ENCODE results near the gene MIEF2.

MIEF2 gene

DNA sequence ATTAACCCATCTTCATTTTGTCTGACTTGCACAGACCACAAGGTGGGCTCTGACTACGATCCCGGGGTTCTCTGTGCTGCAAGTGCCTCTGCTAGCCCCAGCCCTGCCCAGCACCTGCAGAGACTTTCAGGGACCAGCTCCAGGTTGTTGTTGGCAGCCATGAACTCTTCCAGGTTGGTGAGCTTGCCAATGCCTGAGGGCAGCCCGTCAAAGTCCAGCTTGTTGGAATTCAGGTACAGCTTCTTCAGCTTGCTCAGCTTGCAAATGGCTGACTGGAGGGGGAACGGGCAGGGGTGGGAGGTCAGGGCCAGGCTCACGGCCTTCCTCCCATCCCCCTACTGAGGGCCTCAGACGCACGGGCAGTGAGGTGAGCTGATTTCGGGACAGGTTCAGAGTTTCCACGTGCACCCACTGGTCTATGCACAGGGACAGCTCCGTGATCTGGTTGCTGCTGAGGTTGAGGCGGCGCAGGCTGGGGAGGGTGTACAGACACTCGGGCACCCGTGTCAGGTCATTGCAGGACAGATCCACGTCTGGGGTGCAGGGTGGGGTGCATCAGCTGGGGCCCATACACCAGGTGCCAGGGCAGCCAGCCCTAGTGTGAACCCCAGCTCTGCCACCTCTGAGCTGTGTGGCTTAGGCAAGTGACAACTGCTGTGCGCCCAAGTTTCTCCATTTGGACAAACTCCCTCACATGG, 7.1 kb upstream of the MIEF2 start:
- TF ChIP-seq JUND (IDR thresholded peaks at IDR 0.05; ENCODE audit: low read depth) = no peak
- in situ Hi-C loops (cut with HindIII; ENCODE audit: low pct_unique_long_range_greater_than_20kb, low sequenced_read_pairs) = no loop called here
- peak; percentile 61 to 84 for DNase-seq (ENCODE audit: low read depth in 1 of 2, low spot score in 1 of 2)

DNA sequence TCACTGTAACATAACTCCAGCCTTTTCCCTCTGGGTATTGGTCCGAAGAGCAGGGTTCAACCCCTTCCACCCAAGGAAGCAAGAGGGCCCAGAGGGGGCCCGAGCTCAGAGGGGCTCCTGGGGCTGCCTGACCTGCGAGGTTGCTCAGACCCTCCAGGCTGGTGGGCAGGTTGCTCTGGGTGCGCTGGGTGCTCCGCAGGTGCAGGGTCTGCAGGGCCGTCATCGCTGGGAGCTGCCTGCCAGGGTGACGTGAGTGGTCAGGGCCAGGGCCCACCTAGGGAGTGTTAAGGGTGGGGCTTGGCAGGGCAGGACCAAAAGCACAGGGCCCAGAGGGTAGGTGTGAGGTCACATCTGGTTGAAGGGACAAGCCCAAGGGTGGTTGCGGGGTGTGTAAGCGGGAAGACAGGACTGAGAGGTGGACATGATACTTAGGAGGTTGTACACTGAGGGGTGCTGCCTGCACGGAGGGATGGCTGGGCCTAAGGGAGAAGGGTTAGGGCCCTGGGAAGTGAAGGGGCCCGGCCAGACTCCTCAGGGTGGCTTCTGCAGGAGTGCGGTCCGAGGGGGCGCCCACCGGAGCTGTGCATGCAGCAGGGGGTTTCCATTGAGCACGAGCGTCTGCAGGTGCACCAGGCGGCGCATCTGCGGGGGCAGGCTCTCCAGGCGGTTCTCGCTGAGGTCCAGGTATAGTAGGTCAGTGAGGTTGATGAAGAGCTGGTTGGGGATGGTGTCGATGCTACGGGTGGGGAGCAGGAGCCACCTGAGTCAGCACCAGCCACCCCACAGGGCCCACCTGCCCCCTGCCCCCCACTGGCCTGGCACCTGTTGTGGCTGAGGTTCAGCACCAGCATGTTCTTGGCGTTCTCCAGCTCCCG, 6.3 kb upstream of the MIEF2 start:
- DNase-seq (ENCODE audit: low read depth in 1 of 2, low spot score in 1 of 2) = no peak
- in situ Hi-C loops (cut with HindIII; ENCODE audit: low pct_unique_long_range_greater_than_20kb, low sequenced_read_pairs) = no loop called here
- TF ChIP-seq JUND (IDR thresholded peaks at IDR 0.05; ENCODE audit: low read depth) = no peak

DNA sequence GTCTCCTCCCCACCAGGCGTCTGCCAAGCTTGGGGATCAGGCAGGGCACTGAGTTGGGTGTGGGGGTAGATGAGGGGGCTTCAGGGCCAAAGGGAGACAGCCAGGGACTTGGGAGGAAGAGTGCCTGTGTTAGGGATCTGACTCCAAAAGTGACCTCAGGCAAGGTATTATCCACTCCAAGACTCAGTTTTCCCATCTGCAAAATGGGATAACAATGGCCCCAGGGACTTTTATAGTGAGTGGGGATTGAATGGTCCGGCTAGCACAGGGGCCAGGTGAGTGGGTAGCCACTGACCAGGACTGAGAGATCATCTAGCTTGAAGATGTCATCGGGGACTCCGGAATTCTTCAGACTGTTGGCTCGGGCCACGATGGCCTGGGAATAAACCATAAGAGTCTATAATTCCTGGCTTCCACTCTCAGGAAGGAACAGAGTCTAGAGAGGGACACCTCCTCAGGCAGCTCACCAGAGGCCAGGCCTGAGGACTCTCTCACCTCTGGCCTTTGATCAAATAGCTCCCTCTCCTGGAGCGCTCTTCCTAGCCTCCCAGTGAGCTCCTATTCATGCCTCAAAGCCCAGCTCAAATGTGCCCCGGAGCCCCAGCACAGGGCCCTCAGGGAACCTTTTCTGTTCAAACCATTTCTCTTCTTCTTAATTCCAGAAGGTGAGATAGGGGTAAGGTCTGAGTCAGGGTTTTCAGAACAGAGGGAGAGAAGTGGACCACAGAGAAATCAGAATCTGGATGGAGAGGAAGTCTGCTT, 5.4 kb upstream of the MIEF2 start:
- no peak for TF ChIP-seq JUND (IDR thresholded peaks at IDR 0.05; ENCODE audit: low read depth)
- peak in 1 of 2 experiments; percentile 15 for DNase-seq (ENCODE audit: low read depth in 1 of 2, low spot score in 1 of 2)
- in situ Hi-C loops (cut with HindIII; ENCODE audit: low pct_unique_long_range_greater_than_20kb, low sequenced_read_pairs) = no loop called here

DNA sequence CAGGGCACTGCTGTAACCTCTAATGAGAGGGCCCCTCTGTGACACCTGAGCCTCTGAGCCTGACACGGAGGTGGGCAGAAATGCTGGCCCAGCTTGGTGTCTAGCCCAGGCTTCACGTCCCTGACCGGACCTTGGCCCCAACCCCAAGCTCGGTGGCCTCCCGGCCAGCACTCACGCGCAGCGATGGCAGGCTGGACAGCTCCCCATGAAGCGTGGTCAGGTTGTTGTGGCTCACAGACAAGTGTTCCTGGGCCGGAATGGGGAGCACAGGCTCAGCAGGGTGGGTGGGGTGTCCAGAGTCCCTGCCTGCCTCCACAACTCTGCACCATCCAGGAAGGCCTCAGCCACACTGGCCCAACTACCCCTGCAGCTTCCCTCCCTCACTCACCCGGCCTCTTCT, 4.1 kb upstream of the MIEF2 start:
- DNase-seq (ENCODE audit: low read depth in 1 of 2, low spot score in 1 of 2) = peak in 1 of 2 experiments; percentile 33
- in situ Hi-C loops (cut with HindIII; ENCODE audit: low pct_unique_long_range_greater_than_20kb, low sequenced_read_pairs) = no loop called here
- no peak for TF ChIP-seq JUND (IDR thresholded peaks at IDR 0.05; ENCODE audit: low read depth)

DNA sequence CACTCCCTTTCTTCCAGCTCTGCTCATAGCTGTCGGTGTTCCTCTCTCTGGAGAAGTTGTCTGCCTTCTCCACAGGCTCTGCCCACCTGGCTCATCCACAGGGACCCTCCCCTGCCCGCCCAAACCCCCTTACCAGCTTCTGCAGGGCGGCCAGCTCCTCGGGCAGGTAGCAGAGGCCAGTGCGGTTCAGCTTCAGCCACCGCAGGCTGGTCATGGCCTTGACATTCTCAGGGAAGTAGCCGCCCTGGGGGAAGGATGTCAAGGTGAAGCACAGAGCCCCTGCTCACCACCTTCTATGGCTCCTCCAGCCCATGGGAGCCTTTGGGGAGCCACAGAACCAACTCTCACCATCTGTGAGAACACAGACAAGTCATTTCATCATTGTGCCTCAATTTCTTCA, 3.7 kb upstream of the MIEF2 start:
- no peak for DNase-seq (ENCODE audit: low read depth in 1 of 2, low spot score in 1 of 2)
- TF ChIP-seq JUND (IDR thresholded peaks at IDR 0.05; ENCODE audit: low read depth) = no peak
- in situ Hi-C loops (cut with HindIII; ENCODE audit: low pct_unique_long_range_greater_than_20kb, low sequenced_read_pairs) = no loop called here

DNA sequence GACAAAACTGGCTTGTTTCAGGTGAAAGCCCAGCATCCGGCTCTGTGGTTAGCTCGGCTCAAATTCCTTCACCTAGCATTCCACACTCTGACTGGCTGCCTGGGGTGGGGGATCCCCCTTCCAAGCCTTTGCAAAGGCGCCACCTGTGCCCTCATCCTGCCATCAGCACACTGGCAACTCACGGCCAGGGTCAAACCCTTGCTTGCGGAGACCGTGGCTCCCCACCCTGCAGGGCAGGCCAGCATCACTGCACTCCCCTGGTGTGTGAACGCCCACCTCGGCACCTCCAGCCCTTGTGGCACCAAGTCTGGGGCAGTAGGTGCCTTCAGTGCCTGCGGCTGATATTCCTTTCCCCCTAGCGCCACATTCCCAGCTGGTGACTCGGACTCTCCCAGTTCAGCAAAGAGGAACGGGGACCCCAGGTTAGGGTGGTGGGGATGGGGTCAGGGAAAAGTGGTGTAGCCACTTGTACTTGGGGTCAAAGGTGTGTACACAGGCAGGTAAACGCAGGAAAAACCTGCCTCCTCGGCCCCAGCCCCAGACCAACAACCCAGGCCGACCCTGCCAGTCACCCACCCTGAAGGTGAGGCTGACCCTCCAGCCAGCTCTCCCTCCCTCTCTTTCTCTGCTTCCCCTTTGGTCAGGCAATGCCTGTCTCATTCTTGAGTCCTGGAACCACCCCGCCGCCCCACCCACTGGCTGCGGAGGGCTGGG, 3.0 kb upstream of the MIEF2 start:
- in situ Hi-C loops (cut with HindIII; ENCODE audit: low pct_unique_long_range_greater_than_20kb, low sequenced_read_pairs) = no loop called here
- TF ChIP-seq JUND (IDR thresholded peaks at IDR 0.05; ENCODE audit: low read depth) = no peak
- peak; percentile 87 to 96 for DNase-seq (ENCODE audit: low read depth in 1 of 2, low spot score in 1 of 2)

DNA sequence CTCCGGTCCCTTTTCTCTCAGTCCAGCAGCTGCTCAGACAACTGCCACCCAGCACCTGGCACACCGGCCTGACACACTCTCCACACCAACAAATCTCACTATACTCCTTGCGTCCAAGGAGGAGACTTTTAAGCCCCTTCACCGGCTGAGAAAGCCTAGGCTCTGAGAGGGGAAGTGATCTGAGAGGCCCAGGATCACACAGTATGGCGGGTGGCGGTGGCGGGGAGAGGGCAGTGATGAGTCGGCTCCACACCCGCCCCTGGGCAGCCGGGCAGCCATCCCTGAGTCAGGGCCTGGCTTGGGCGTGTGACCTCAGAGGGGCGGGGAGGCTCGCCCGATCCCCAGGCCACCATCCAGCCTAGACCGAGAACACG, 2.5 kb upstream of the MIEF2 start:
- in situ Hi-C loops (cut with HindIII; ENCODE audit: low pct_unique_long_range_greater_than_20kb, low sequenced_read_pairs) = no loop called here
- no peak for TF ChIP-seq JUND (IDR thresholded peaks at IDR 0.05; ENCODE audit: low read depth)
- DNase-seq (ENCODE audit: low read depth in 1 of 2, low spot score in 1 of 2) = peak; percentile 73 to 81

DNA sequence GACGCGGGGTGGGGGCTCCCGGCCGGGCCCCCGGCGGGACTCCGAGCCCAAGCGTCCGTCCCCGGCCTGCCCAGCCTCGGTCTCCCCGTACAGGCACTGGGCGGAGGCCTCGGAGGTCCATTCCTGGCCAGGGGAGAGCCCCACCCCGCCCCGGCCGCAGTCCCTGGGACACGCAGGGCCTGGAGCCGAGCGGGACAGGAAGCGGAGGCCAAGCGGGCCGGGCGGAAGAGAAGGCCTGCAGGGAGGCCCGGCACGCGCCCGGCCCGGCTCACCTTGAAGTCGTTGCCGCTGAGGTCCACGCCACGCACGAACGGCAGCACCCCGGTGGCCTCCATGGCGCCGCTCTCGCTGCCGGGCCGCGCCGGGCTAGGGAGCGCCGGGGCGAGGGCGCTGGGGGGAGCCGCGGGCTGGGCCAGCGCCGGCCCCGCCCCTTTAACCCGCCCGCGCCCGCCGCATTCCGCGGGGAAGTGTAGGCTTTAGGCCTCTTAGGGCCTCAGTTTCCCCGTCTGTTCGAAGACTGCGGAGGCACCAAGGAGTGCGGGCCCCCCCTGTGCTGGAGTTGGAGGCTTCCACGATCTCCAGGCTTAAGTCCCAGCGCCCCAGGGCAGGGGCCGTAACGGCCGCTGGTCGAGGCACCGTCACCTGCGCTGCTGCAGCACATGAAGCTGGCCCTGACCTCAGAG, 2.0 kb upstream of the MIEF2 start, which contains the start of gene FLII:
Gene FLII (minus strand): TSS at position 383 of the 683 bp plus-strand sequence. CDS start 48 bp downstream, at position 335.
- TF ChIP-seq JUND (IDR thresholded peaks at IDR 0.05; ENCODE audit: low read depth) = no peak
- peak; percentile 69 to 73 for DNase-seq (ENCODE audit: low read depth in 1 of 2, low spot score in 1 of 2)
- in situ Hi-C loops (cut with HindIII; ENCODE audit: low pct_unique_long_range_greater_than_20kb, low sequenced_read_pairs) = no loop called here

DNA sequence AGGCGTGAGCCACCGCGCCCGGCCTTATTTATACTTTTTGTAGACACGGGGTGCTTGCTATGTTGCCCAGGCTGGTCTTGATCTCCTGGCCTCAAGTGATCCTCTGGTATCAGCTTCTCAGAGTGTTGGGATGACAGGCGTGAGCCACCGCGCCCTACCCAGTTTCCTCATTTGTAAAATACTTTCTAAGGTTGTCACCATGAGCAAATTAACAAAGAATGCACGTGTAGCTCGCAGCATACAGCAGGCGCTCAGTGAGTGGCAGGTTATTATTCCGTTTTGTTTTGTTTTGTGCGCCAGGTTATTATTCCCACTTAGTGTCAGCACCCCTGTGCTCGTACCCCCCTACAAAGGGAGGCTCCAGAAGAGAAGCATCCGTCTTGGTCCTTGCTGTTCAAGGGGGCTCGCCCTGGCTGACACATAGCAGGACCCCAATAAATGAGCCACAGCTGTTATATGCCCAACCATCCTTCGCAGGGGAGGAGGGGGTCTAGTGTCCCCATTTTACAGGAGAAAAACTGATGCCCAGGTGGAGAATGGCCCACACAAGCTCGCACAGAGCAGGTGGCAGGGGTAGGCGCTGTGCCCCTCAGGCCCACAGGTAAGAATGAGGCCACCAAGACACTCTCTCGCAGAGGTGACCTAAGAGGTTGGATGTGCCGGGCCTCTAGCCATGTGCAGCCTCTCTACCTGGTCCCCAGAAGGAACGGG, 686 bp upstream of the MIEF2 start:
- in situ Hi-C loops (cut with HindIII; ENCODE audit: low pct_unique_long_range_greater_than_20kb, low sequenced_read_pairs) = no loop called here
- peak in 1 of 2 experiments; percentile 74 for DNase-seq (ENCODE audit: low read depth in 1 of 2, low spot score in 1 of 2)
- no peak for TF ChIP-seq JUND (IDR thresholded peaks at IDR 0.05; ENCODE audit: low read depth)

DNA sequence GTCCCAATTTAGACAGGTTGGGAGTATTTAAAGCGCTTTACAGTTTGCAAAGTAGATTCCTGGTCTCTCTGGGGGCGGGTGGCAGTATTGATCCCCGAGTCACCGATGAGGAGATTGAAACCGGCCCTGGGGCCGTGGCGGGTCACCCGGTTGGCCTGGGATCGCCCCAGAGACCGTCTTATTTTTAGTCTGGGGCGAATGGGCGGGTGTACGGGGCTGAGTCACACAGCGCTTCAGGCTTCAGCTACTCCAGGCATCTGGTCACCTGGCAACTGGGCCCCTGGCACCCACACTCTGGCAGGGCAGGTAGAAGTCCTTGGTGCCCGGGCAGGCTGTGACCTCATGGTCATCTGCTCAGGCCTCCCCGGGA, 669 bp downstream of the MIEF2 start:
- no peak for TF ChIP-seq JUND (IDR thresholded peaks at IDR 0.05; ENCODE audit: low read depth)
- peak; percentile 82 to 93 for DNase-seq (ENCODE audit: low read depth in 1 of 2, low spot score in 1 of 2)
- in situ Hi-C loops (cut with HindIII; ENCODE audit: low pct_unique_long_range_greater_than_20kb, low sequenced_read_pairs) = no loop called here

DNA sequence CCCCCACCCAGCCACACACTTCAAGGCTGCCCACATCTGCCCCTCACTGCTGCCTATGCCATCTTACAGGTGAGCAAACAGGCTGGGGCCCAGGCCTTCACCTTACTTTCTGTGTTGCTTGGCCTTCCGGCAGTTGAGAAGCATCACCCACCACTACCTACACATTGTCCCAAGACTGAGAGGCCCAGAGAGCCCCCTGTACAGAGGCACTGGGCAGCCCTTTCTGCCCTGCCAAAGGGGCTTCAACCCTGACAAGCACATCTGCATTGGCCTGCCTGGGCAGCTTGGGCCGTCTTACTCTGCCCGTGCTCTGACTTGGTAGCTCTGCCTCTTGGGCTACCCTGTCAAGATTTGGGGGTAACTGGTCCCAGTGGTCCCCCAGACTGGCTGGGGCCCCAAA, 1.2 kb downstream of the MIEF2 start:
- DNase-seq (ENCODE audit: low read depth in 1 of 2, low spot score in 1 of 2) = peak in 1 of 2 experiments; percentile 0
- no peak for TF ChIP-seq JUND (IDR thresholded peaks at IDR 0.05; ENCODE audit: low read depth)
- in situ Hi-C loops (cut with HindIII; ENCODE audit: low pct_unique_long_range_greater_than_20kb, low sequenced_read_pairs) = no loop called here

Data from T47D (cell line).